Stimulated activated CD8-positive, alpha-beta memory T cell treated with anti-CD3 and anti-CD28 coated beads, Interleukin-2, amount 100 ng/mL, for 1 hour (primary cell): ENCODE data around the gene TP73.
"Not testable (repeated sequence)": the region's sequence is repeated elsewhere in the genome, so short reads cannot be mapped to it uniquely, and the experiment has no call there.

Experiments
- DNase-seq, 2 donors: peaks; one replicate each; pipeline ENCODE4 v3.0.0-alpha.2; 2020; ENCODE audit warnings: low read depth in 2 of 2

Gene TP73

GRCh38 chr1:3742439-3743298 is 90.4 kb downstream of the TP73 start:
- no peak for DNase-seq

- DNase-seq, result no peak
These were observed 91.1 kb downstream of the TP73 start for GRCh38 chr1:3743421-3743820.

GRCh38 chr1:3743826-3744225 is 91.5 kb downstream of the TP73 start:
- no peak for DNase-seq

GRCh38 chr1:3744646-3745045 is 92.3 kb downstream of the TP73 start:
- DNase-seq, result no peak

- DNase-seq, result no peak
These were observed 92.8 kb downstream of the TP73 start for GRCh38 chr1:3745071-3745470.

- DNase-seq, result no peak
These were observed 93.5 kb downstream of the TP73 start for GRCh38 chr1:3745590-3746381.

GRCh38 chr1:3746389-3746829 is 94.1 kb downstream of the TP73 start:
- DNase-seq, result no peak

GRCh38 chr1:3746830-3747521 is 94.7 kb downstream of the TP73 start:
- peak; percentile 66 for DNase-seq

GRCh38 chr1:3747522-3747848 is 95.2 kb downstream of the TP73 start:
- DNase-seq, result no peak

GRCh38 chr1:3747903-3748302 is 95.6 kb downstream of the TP73 start:
- DNase-seq, result no peak

GRCh38 chr1:3748316-3748900 is 96.1 kb downstream of the TP73 start:
- not testable (repeated sequence) for DNase-seq

- DNase-seq, result no peak
These were observed 97.2 kb downstream of the TP73 start for GRCh38 chr1:3749512-3749911.

- no peak for DNase-seq
These were observed 98.4 kb downstream of the TP73 start for GRCh38 chr1:3750741-3751140.

- no peak for DNase-seq
These were observed 100.2 kb downstream of the TP73 start, which contains the start of gene CCDC27 for GRCh38 chr1:3752400-3752945. Gene CCDC27, plus strand, starts transcription at chr1:3752450. Its CDS starts 32 bp downstream, at chr1:3752482.

- no peak for DNase-seq
These were observed 101.5 kb downstream of the TP73 start for GRCh38 chr1:3753656-3754454.

- no peak for DNase-seq
These were observed 104.1 kb downstream of the TP73 start for GRCh38 chr1:3756394-3756793.

- DNase-seq, result no peak
These were observed 106.8 kb downstream of the TP73 start for GRCh38 chr1:3759164-3759563.

GRCh38 chr1:3759796-3760195 is 107.5 kb downstream of the TP73 start:
- no peak for DNase-seq

GRCh38 chr1:3761296-3762010 is 109.1 kb downstream of the TP73 start:
- DNase-seq, result no peak
